NCI-H510A treated with DMSO at 0.1 percent for 48 hours (cell line): ENCODE data around the gene HEXD.
"Not testable (repeated sequence)": the region's sequence is repeated elsewhere in the genome, so short reads cannot be mapped to it uniquely, and the experiment has no call there.

Experiments
- DNase-seq: peaks from one replicate; lab custom pipeline; 2025; lab: John Stamatoyannopoulos, UW

Gene HEXD

DNA sequence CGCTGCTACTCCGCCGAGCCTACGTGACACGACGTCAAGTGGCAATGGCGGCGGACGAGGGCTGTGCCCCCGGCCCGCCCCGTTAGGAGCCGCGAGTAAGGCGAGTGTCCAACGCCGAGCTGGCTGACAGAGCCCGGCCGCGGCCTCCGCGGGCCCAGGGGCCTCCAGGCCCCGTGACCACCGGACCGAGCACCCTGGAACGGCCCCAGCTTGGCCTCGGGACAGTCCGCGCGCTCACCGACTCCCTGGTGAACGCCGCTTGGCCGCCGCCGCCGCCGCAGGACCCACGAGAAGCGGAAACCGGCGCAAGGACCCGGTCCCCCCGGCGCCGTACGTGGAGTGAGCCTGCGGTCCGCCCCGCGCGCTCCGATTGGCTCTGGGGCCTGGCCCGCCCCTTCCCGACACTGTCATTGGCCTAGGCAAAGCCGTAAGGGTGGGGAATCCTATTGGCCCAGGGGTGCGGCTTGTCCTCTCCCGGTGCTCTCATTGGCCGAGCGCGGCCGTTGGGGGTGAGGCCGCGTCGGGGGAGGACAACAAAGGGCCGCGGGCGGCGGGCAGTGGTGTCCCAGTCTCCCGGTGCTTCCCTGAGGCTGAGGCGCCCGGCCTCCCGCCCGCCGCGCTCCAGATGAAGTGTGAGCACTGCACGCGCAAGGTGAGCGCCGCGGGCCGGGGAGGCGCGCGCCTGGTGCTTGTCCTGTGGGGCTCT lies 40.2 kb downstream of the HEXD start, which contains the start of gene NARF:
Gene NARF (plus strand): TSS at position 563 of the 706 bp plus-strand sequence. CDS start 63 bp downstream, at position 626.
- peak; percentile 98 for DNase-seq

GRCh38 chr17:82458885-82459424 lies 40.8 kb downstream of the HEXD start:
- DNase-seq: no peak

DNA sequence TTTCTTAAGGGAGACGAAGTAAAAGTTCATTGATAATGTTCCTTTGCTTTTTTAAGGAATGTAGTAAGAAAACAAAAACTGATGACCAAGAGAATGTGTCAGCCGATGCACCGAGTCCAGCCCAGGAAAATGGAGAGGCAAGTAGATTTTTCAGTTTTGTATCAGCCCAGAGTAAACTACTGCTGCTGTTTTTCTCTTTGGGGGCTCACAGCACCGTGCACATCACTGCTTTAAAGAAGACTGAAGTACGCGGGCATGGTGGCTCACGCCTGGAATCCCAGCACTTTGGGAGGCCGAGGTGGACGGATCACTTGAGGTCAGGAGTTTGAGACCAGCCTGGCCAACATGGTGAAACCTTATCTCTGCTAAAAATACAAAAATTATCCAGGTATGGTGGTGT lies 41.8 kb downstream of the HEXD start:
- not testable (repeated sequence) for DNase-seq

GRCh38 chr17:82461827-82462524 lies 43.8 kb downstream of the HEXD start:
- peak; percentile 94 for DNase-seq

DNA sequence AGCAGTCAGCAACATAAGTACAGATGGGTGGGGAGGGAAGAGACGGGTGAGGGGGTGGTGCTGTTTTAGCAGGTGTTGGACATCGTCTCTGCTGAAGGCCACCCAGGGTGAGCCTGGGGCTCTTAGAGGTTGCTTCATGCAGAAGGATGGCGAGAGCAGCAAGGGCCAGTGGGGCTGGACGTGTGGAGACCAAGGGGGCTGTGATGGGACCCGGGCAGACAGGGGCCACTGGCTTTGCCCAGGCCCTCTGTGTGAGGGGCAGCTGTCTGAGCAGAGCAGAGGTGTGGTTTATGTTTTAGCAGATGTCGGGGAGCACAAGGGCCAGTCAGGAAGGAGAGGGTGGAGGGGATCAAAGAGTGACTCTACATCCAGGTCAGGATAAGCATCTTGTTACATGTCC lies 45.2 kb downstream of the HEXD start:
- DNase-seq: no peak

DNA sequence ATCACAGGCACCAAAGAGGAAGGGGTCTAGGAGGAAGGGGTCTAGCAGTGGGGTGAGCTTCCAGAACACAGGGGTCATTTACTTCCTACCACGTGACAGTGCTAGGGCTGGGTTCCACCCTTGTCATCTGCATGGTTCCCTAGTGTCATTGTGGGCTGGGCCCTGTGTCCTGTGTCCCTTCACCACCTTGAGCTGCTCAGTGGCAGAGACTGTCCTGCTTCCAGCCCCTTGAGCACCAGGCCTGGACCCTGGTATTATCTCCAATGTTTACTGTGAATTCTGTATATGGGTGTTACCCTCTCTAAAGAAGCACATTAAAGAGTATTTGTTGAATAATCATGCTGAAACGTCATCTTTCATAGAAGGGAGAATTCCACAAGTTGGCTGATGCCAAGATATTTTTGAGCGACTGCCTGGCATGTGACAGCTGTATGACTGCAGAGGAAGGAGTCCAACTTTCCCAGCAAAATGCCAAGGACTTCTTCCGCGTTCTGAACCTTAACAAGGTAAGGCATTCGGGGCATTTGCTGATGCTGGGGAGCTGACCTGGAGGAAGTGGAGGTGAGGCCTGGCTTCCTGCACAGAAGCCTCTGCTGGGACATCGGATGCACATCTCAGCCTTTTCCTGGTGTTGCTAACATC lies 45.9 kb downstream of the HEXD start:
- DNase-seq: no peak

GRCh38 chr17:82464567-82464929 lies 46.4 kb downstream of the HEXD start:
- DNase-seq: no peak

- no peak for DNase-seq
These were observed 47.0 kb downstream of the HEXD start for GRCh38 chr17:82465023-82465603.

DNA sequence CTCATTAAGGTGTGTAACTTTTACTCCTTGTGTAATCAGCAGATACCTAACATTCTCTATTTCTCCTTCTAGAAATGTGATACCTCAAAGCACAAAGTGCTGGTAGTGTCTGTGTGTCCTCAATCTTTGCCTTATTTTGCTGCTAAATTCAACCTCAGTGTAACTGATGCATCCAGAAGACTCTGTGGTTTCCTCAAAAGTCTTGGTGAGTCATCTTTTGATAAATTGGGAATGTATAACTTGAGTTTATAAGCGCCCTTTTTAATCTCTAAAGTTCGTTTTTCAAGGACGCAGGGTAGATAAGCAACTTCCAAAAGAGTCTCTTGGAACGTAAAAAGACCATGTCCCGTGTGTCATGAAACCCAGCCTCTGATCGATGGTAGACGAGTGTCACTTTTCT lies 50.5 kb downstream of the HEXD start:
- DNase-seq: no peak

DNA sequence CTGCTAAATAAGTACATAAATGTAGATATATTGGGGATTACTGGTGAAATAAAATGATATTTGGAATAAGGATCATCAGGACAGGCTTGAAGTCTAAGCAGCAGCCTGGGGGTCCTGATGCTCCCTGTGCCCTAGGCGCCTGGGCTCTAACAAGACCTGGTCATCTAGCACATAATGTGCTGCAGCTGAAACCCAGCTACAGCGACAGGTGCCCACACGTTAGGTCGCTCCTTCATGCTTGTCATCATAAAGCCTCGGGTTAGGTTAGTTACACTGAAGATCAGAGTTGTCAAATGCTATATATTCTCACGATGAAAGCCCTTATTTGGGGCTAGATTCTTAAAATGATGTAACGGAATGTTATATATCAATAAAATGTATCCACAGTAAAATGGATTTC lies 51.9 kb downstream of the HEXD start:
- DNase-seq: no peak

DNA sequence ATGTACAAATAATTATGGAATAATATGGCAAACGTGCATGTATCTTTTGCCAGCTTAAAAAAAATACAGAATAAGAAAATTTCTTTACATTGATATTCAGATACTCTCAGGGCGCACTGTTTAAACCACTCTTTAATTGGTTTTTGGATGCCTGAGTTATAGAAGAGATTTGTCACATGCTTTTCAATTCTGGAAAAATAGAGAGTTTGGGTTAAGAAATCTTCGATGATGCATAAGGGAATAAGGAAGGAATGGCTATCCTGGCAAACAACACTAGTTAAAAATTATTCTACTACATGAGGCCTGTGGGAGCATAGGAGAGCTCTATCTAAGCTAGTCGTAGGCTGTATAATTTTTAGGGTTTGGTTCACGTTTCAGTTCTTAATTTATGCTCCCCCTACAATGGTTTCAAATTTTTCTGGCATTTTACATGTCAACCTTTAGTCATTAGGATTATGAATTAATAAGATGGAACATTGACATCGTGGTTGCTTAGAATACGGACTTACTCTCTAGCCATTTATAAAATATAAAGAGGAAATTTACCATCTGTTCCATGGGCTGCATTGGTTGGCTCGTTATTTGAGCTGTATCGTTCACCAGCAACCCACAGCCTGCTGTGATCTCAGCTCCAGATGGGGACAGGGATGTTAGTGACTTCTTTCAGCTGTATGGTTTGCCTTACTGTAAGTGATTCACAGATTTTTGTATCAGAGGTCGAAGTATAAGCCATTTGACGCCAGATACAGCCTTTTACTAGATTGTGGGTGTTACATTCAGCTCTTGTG lies 56.3 kb downstream of the HEXD start:
- no peak for DNase-seq

DNA sequence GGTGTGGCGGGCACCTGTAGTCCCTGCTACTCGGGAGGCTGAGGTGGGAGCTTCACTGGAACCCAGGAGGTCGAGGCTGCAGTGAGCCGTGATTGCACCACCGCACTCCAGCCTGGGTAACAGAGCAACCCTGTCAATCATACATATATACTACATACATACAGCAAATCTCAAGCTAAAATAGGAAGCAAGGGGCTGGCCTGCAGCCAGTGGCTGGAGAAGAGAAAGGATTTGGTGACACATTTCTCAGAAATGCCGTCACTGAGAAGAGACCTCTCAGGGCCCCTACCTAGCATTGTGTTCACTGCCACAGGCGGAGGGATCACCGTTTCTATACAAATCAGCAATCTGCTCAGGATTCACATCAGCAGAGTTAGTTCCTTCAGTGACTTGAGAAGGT lies 57.3 kb downstream of the HEXD start:
- no peak for DNase-seq

GRCh38 chr17:82477934-82478333 lies 59.8 kb downstream of the HEXD start:
- no peak for DNase-seq

DNA sequence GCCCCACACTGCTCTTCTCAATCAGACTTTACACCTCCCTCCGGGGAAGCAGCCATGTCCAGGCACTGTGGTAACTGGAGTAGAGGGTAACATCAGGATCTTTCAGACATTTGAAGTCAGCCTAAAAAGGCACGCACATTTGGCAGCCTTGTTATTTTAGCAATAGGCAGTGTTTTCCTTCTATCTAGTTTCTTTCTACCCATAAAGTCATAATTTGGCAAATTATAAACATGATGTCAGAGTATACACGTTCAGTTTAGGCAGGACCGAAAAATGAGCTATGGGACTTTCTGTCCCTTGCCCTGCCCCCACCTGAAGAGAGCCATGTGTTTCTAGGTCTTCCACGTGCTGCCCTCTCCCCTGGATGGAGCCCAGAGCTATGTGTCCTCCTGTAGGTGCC lies 61.5 kb downstream of the HEXD start:
- DNase-seq: no peak

- DNase-seq: no peak
These were observed 62.2 kb downstream of the HEXD start for GRCh38 chr17:82480318-82480717.

- DNase-seq: no peak
These were observed 65.1 kb downstream of the HEXD start for GRCh38 chr17:82483204-82483660.

- DNase-seq: no peak
These were observed 65.7 kb downstream of the HEXD start for GRCh38 chr17:82483836-82484235.

DNA sequence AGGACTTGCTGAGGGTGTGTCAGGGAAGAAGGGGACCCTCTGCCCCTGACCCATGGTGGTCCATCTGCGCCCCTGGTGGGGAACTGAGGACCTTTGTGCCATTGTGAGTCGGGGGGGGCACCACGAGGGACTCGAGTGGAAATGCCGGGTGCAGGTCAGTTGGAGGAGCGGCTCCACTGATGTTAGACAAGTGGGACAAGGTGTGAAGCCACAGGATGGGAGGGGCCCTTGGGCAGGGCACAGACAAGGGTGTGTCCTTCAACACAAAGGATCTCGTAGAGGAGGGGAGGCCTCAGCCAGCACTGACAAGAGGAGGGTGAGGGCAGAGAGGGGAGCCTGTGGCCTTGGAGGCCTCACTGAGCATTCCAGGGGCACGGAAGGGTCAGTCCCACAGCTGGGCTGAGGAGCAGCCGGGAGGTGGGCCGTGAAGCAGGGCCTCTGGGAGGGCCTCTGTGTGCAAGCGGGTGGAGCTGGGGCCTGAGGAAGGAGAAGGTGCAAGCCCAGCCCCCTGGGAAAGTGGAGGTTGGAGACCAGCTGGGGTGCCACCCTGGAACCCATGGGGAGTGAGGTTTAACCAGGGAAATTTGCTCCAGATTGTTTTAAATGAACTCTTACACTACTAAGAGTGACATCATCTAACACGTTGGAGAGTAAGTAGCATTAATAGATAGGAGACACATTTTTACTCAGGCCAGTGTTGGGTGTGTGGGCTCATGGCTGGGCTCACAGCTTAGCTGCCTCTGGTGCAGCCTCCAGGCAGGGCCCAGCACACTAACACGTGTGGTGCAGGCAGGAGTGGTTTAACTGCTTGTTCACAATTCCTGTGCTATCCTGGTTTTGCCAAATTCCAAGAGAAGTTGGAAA lies 68.3 kb downstream of the HEXD start:
- DNase-seq: no peak

DNA sequence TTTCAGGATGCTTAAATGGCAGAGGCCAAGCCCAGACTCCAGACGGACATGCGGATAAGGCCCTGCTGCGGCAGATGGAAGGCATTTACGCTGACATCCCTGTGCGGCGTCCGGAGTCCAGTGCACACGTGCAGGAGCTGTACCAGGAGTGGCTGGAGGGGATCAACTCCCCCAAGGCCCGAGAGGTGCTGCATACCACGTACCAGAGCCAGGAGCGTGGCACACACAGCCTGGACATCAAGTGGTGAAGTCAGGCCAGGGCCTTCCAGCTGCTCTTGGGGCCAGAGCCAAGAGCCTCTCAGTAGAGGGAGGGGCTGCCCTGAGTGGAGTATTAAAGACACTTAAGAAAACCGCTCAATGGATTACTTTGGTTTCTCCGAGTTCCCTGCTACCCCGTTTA lies 69.8 kb downstream of the HEXD start:
- DNase-seq: no peak

DNA sequence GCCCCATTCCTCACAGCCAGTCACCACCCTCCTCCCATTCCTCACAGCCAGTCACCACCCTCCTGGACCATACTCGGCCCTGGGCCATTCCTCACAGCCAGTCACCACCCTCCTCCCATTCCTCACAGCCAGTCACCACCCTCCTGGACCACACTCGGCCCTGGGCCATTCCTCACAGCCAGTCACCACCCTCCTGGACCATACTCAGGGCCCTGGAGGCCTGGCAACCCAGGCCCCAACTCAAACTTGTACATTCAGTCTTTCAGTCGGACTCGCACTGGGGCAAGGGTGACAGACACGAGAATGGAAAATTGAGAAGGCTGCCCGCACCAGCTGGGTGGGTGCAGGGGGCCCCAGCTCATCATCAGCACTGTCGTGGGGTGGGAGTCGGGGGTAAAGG lies 71.0 kb downstream of the HEXD start:
- no peak for DNase-seq
